Skeletal muscle tissue (tissue), 4 donors: ENCODE results near the gene SLC48A1. TPM values are rescaled to one million over a fixed set of nuclear protein-coding genes. Genes with fewer than 3 reads are reported as not detected.
A peak's percentile ranks its signal among the peaks of the same experiment; 100 is the strongest.

ENCODE experiments used
- H3K27ac ChIP-seq: one replicate; pipeline ENCODE4 v1.7.0; 2013; ENCODE audit warnings: mild to moderate bottlenecking, low read depth, low read length, inconsistent platforms
- H3K27me3 ChIP-seq, 3 donors: one replicate each; pipeline ENCODE4 v1.7.0; 2013; ENCODE audit warnings: low read length in 3 of 3; ENCODE audit not compliant: control insufficient read depth in 3 of 3, insufficient read depth in 3 of 3
- H3K36me3 ChIP-seq, 3 donors: one replicate each; pipeline ENCODE4 v1.7.0; 2013; ENCODE audit warnings: low read length in 3 of 3; ENCODE audit not compliant: control insufficient read depth in 3 of 3, insufficient read depth in 3 of 3
- H3K4me1 ChIP-seq, 3 donors: one replicate each; pipeline ENCODE4 v1.7.0; 2013; ENCODE audit warnings: low read length in 3 of 3, mild to moderate bottlenecking in 3 of 3; ENCODE audit not compliant: control insufficient read depth in 3 of 3, insufficient read depth in 3 of 3
- H3K4me3 ChIP-seq, 3 donors: one replicate each; pipeline ENCODE4 v1.7.0; 2013; ENCODE audit warnings: low read length in 3 of 3
- H3K9ac ChIP-seq, 3 donors: one replicate each; pipeline ENCODE4 v1.7.0; 2013; ENCODE audit warnings: low read length in 3 of 3, mild to moderate bottlenecking in 3 of 3, moderate library complexity in 2 of 3, low read depth in 1 of 3
- H3K9me3 ChIP-seq, 3 donors: one replicate each; pipeline ENCODE4 v1.7.0; 2013; ENCODE audit warnings: low read length in 3 of 3; ENCODE audit not compliant: control insufficient read depth in 3 of 3
- total RNA-seq: library from RNA; depleted of rRNA; stranded (reverse); fragments of >200 nt; gene quantifications from one replicate; pipeline ENCODE4 v1.2.3, GENCODE V29; 2014
- donor health status: Osteomylitis.

SLC48A1 gene
- total RNA-seq, 1 donor from 2014 or later, result 7.8 TPM

GRCh38 chr12:47828976-47829482, 56.0 kb downstream of the SLC48A1 start:
- Histone ChIP-seq H3K9me3 (no peaks in the 10 kb centered on the region), H3K27ac (peak overlapping the region; percentile 61), H3K9ac (peak overlapping the region in 2 of 3 donors; percentile 27 to 54), H3K36me3 (no peaks in the 10 kb centered on the region), H3K4me1 (peaks cover 39 to 40% (median 39%) of the 10 kb centered on the region in 3 donors), H3K27me3 (no peaks in the 10 kb centered on the region), H3K4me3 (peak overlapping the region in 2 of 3 donors; percentile 41 to 56)

DNA sequence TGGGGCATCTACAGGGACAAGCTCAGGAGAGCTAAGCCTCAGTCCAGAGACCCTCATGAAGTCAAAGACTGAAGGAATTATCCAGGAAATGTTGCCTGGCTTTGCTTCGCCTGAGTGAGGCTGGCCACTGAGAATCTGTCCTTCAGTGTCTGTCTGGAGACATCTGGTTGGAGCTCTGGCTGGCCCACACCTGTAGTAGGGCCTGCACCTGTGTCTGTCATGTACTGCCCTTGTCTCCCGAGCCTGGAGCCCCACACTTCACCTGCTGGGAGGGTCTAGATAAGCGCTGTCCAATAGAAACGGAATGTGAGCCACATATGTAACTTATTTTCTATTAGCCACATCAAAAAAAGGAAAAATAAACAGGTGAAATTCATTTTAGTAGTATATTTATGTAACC, 56.5 kb downstream of the SLC48A1 start:
- Histone ChIP-seq H3K36me3 (no peaks in the 10 kb centered on the region), H3K4me1 (peaks cover 33 to 39% (median 34%) of the 10 kb centered on the region in 3 donors), H3K4me3 (no peak overlapping the region), H3K9me3 (no peaks in the 10 kb centered on the region), H3K27ac (peak overlapping the region; percentile 61), H3K9ac (peak overlapping the region in 1 of 3 donors; percentile 24), H3K27me3 (no peaks in the 10 kb centered on the region)

Other genes starting within 250 kb of the SLC48A1 start
- gene RPAP3, start 67.2 kb upstream of the SLC48A1 start, total RNA-seq, result 5.2 TPM
- gene ENDOU, start 47.7 kb upstream of the SLC48A1 start, total RNA-seq, result 1.0 TPM
- 8.4 TPM for gene RAPGEF3, start 14.4 kb upstream of the SLC48A1 start, total RNA-seq
- gene HDAC7, start 46.7 kb downstream of the SLC48A1 start, total RNA-seq, result 21.4 TPM
- 0.52 TPM for gene VDR, start 131.8 kb downstream of the SLC48A1 start, total RNA-seq
- gene TMEM106C, start 190.4 kb downstream of the SLC48A1 start, total RNA-seq, result 43.3 TPM
- 88.2 TPM for gene COL2A1, start 231.2 kb downstream of the SLC48A1 start, total RNA-seq